HFF-Myc (cell line): Measurements from ENCODE around the gene ZSWIM8.
"Not testable (repeated sequence)": the region's sequence is repeated elsewhere in the genome, so short reads cannot be mapped to it uniquely, and the experiment has no call there.

Experiments used
- DNase-seq: peaks from one replicate; pipeline ENCODE4 v3.0.0-alpha.2; 2011; ENCODE audit warnings: low read depth; ENCODE audit errors: extremely low read depth
- H3K4me3 ChIP-seq: replicated peaks from 2 replicates; pipeline ENCODE4 v1.5.1; 2011; ENCODE audit warnings: low read depth, mild to moderate bottlenecking, control low read depth, low read length
- CTCF ChIP-seq: IDR thresholded peaks from 2 replicates; pipeline ENCODE4 v1.5.1; 2012; ENCODE audit warnings: mild to moderate bottlenecking, low read depth, low read length, control low read depth; ENCODE audit errors: missing control alignments

ZSWIM8 gene

GRCh38 chr10:73788864-73789658 is 3.7 kb downstream of the ZSWIM8 start:
- no peak for TF ChIP-seq CTCF
- no peak overlapping the region for H3K4me3 ChIP-seq
- DNase-seq, result no peak

- no peak overlapping the region for H3K4me3 ChIP-seq
- no peak for TF ChIP-seq CTCF
- no peak for DNase-seq
These were observed 4.3 kb downstream of the ZSWIM8 start for GRCh38 chr10:73789659-73790055.

GRCh38 chr10:73790886-73791625 is 5.7 kb downstream of the ZSWIM8 start:
- no peak overlapping the region for H3K4me3 ChIP-seq
- DNase-seq, result no peak
- no peak for TF ChIP-seq CTCF

- DNase-seq, result no peak
- H3K4me3 ChIP-seq, result no peak overlapping the region
- no peak for TF ChIP-seq CTCF
These were observed 6.5 kb downstream of the ZSWIM8 start for GRCh38 chr10:73791871-73792400.

- no peak overlapping the region for H3K4me3 ChIP-seq
- DNase-seq, result no peak
- no peak for TF ChIP-seq CTCF
These were observed 8.1 kb downstream of the ZSWIM8 start for GRCh38 chr10:73793456-73793855.

GRCh38 chr10:73795491-73795890 is 10.1 kb downstream of the ZSWIM8 start:
- not testable (repeated sequence) for H3K4me3 ChIP-seq, DNase-seq

- DNase-seq, H3K4me3 ChIP-seq: not testable (repeated sequence)
These were observed 10.6 kb downstream of the ZSWIM8 start for GRCh38 chr10:73796035-73796434.
